GM12878 (cell line): ENCODE measurements around the gene LTK. TPM values are rescaled to one million over a fixed set of nuclear protein-coding genes. Genes with fewer than 3 reads are reported as not detected.

Source experiments
- ATAC-seq: fragments of 200-7000 bp; cut with Tn5 transposase; 3 replicates; pipeline ENCODE4 v1.9.1; 2020; ENCODE audit warnings: mild to moderate bottlenecking, moderate library complexity
- BruUV-seq: library from RNA; stranded (reverse); fragments of 400-500 nt; replicated peaks from 2 replicates; lab custom pipeline; 2021; lab: Mats Ljungman, UMichigan
- CTCF ChIA-PET: fragments of 300-600 bp; sonication (Branson Sonifier 250); formaldehyde crosslinking; extraction: SDS; loops from one replicate; lab custom pipeline; 2021; ENCODE audit warnings: inconsistent platforms; lab: Yijun Ruan, JAX
- POLR2A ChIA-PET: fragments of 350-600 bp; formaldehyde crosslinking; extraction: SDS; loops from one replicate; lab custom pipeline; 2021; ENCODE audit warnings: inconsistent platforms; lab: Charles Lee
- RAD21 ChIA-PET: fragments of 300-600 bp; sonication (Branson Sonifier 250); formaldehyde crosslinking; loops from one replicate; lab custom pipeline; 2023; ENCODE audit warnings: antibody characterized with exemption; ENCODE audit not compliant: unreplicated experiment; lab: Charles Lee
- SMC1A ChIA-PET: fragments of 300-600 bp; sonication (Branson Sonifier 250); formaldehyde crosslinking; loops from one replicate; lab custom pipeline; 2023; ENCODE audit not compliant: unreplicated experiment, uncharacterized antibody; lab: Charles Lee
- DNase-seq: peaks from one replicate; pipeline ENCODE4 v3.0.0-alpha.2; 2011; ENCODE audit warnings: low read depth, low spot score
- FAIRE-seq: peaks from 3 replicates; lab custom pipeline; 2011; peaks lifted over from hg19 to GRCh38; lab: Jason Lieb, UNC
- H2AFZ ChIP-seq: 2 replicates; pipeline ENCODE4 v1.6.0; 2011; ENCODE audit warnings: low read depth, low read length, control low read depth; ENCODE audit not compliant: control insufficient read depth
- H3K27ac ChIP-seq: 2 replicates; pipeline ENCODE4 v1.5.1; 2011; ENCODE audit warnings: control low read depth; ENCODE audit not compliant: control insufficient read depth, insufficient read depth
- H3K27me3 ChIP-seq, 2 experiments: replicated peaks in 1 of 2; 2 replicates each; pipeline versions ENCODE4 v1.6.0 to v1.6.1; 2011; ENCODE audit warnings: low read length in 1 of 2; ENCODE audit not compliant: control insufficient read depth in 2 of 2, insufficient read depth in 2 of 2
- H3K36me3 ChIP-seq, 2 experiments: 2 replicates each; pipeline ENCODE4 v1.5.1; 2011; ENCODE audit warnings: low read length in 1 of 2; ENCODE audit not compliant: control insufficient read depth in 2 of 2, insufficient read depth in 2 of 2
- H3K4me1 ChIP-seq: 2 replicates; pipeline ENCODE4 v1.6.1; 2011; ENCODE audit warnings: mild to moderate bottlenecking, low read length, moderate library complexity, mixed read lengths; ENCODE audit not compliant: control insufficient read depth, insufficient read depth
- H3K4me2 ChIP-seq: 2 replicates; pipeline ENCODE4 v1.6.0; 2011; ENCODE audit warnings: control low read depth; ENCODE audit not compliant: control insufficient read depth, insufficient read depth
- H3K4me3 ChIP-seq: fragments of 200-600 bp; sonication (generic); 2 replicates; pipeline ENCODE4 v1.5.1; 2016
- H3K79me2 ChIP-seq: 2 replicates; pipeline ENCODE4 v1.6.0; 2011; ENCODE audit warnings: low read length; ENCODE audit not compliant: control insufficient read depth, insufficient read depth
- H3K9ac ChIP-seq: 2 replicates; pipeline ENCODE4 v1.8.0; 2011; ENCODE audit warnings: low read length, control low read depth, mixed read lengths; ENCODE audit not compliant: control insufficient read depth, insufficient read depth
- H3K9me3 ChIP-seq: replicated peaks from 3 replicates; pipeline ENCODE4 v1.5.1; 2011; ENCODE audit warnings: mild to moderate bottlenecking, low read length; ENCODE audit not compliant: control insufficient read depth, insufficient read depth
- H4K20me1 ChIP-seq: 2 replicates; pipeline ENCODE4 v1.6.0; 2011; ENCODE audit not compliant: control insufficient read depth, insufficient read depth
- BRCA1 ChIP-seq: IDR thresholded peaks from 2 replicates; pipeline ENCODE4 v1.6.1; 2011; ENCODE audit warnings: low read depth, low read length, improper control_type of control experiment
- ESRRA ChIP-seq: IDR thresholded peaks from 2 replicates; pipeline ENCODE4 v1.6.1; 2012; ENCODE audit warnings: mild to moderate bottlenecking, low read length, improper control_type of control experiment
- MEF2A ChIP-seq: IDR thresholded peaks from 2 replicates; pipeline ENCODE4 v1.6.1; 2011; ENCODE audit warnings: low read depth, mild to moderate bottlenecking, low read length, moderate library complexity; ENCODE audit not compliant: insufficient read depth
- NR2C2 ChIP-seq: IDR thresholded peaks from 2 replicates; pipeline ENCODE4 v1.6.1; 2011; ENCODE audit warnings: borderline replicate concordance, low read depth; ENCODE audit not compliant: control insufficient read depth, insufficient read length
- RBBP5 ChIP-seq: fragments of 200-600 bp; sonication (generic); conservative IDR thresholded peaks from 2 replicates; pipeline ENCODE4 v1.6.1; 2016
- SIN3A ChIP-seq: IDR thresholded peaks from 2 replicates; pipeline ENCODE4 v1.6.1; 2012; ENCODE audit warnings: low read depth, low read length, improper control_type of control experiment
- WGBS: methylation state at CpG from one replicate; pipeline ENCODE4 v1.1.6; 2016; ENCODE audit warnings: low lambda C conversion rate; ENCODE audit not compliant: insufficient replicate concordance, insufficient coverage; ENCODE audit errors: missing lambda C conversion rate; 5-methylcytosine and 5-hydroxymethylcytosine counted together
- in situ Hi-C: fragments of 300-500 bp; cut with MboI; formaldehyde crosslinking; loops from 9 replicates; pipeline ENCODE4 v1.14.3; 2018; ENCODE audit warnings: mixed read lengths
- intact Hi-C: fragments of 100-400 bp; cut with micrococcal nuclease; formaldehyde crosslinking; loops from one replicate; pipeline ENCODE4 v1.14.2; 2022; ENCODE audit not compliant: unreplicated experiment
- polyA plus RNA-seq, 11 experiments: library from polyadenylated mRNA; depleted of rRNA in 4 of 11; unstranded in 6 of 11; stranded (reverse) in 5 of 11; fragments of >200 nt; fragmentation: Nextera tagmentation in 4 of 11; fragmentation: Illumina TruSeq in 1 of 11; extraction: Ambion mirVana in 4 of 11; extraction: Trizol in 1 of 11; gene quantifications; 1 replicate in 1 of 11; 2 replicates in 10 of 11; pipeline versions ENCODE4 v1.2.1 to v1.2.3, GENCODE V29; 2011 to 2016; ENCODE audit warnings: inconsistent platforms in 2 of 11, missing spikeins in 2 of 11, low read depth in 1 of 11
- total RNA-seq, 4 experiments: library from RNA; depleted of rRNA in 3 of 4; stranded (reverse); fragments of >200 nt in 3 of 4; fragmentation: Illumina TruSeq in 1 of 4; extraction: Trizol in 1 of 4; gene quantifications; 2 replicates each; pipeline versions ENCODE4 v1.2.1 to v1.2.3, GENCODE V29; 2013 to 2021
- TF ChIP-seq, protein P1 (sequence below): IDR thresholded peaks from 2 replicates; pipeline ENCODE4 v1.6.1; 2012; ENCODE audit warnings: improper control_type of control experiment, low read depth, low read length; ENCODE audit not compliant: insufficient replicate concordance

Gene LTK
- total and polyA plus RNA-seq, 10 of the 15 experiments (the other 5 are each of a cell fraction or from before 2014, with no cell fraction given) = 0.07 to 0.80 (median 0.20) TPM; not detected in 1

DNA sequence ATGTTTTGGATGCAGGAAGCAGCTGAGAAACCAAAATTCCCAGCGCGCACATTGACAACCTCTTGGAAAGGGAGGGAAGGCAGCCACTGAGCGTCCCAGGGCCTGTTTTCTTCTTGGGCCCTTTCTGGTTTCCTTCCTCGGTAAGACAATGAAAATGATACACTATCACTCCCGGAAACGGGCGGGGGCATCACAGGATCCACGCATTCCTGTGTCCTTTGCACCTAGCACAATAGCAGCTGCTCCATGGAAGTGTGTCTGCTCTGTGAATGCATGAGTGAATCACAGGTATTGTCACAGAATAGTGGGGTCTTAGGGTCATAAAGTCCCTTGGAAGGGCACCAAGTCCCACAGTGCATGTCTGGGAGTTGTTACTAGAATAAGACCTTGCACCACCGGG lies 26.2 kb downstream of the LTK start:
- intact Hi-C loops = no loop called here
- no peaks in the 10 kb centered on the region for H3K79me2 ChIP-seq
- no peak for TF ChIP-seq RBBP5
- no peak for TF ChIP-seq SIN3A
- TF ChIP-seq, protein P1, sequence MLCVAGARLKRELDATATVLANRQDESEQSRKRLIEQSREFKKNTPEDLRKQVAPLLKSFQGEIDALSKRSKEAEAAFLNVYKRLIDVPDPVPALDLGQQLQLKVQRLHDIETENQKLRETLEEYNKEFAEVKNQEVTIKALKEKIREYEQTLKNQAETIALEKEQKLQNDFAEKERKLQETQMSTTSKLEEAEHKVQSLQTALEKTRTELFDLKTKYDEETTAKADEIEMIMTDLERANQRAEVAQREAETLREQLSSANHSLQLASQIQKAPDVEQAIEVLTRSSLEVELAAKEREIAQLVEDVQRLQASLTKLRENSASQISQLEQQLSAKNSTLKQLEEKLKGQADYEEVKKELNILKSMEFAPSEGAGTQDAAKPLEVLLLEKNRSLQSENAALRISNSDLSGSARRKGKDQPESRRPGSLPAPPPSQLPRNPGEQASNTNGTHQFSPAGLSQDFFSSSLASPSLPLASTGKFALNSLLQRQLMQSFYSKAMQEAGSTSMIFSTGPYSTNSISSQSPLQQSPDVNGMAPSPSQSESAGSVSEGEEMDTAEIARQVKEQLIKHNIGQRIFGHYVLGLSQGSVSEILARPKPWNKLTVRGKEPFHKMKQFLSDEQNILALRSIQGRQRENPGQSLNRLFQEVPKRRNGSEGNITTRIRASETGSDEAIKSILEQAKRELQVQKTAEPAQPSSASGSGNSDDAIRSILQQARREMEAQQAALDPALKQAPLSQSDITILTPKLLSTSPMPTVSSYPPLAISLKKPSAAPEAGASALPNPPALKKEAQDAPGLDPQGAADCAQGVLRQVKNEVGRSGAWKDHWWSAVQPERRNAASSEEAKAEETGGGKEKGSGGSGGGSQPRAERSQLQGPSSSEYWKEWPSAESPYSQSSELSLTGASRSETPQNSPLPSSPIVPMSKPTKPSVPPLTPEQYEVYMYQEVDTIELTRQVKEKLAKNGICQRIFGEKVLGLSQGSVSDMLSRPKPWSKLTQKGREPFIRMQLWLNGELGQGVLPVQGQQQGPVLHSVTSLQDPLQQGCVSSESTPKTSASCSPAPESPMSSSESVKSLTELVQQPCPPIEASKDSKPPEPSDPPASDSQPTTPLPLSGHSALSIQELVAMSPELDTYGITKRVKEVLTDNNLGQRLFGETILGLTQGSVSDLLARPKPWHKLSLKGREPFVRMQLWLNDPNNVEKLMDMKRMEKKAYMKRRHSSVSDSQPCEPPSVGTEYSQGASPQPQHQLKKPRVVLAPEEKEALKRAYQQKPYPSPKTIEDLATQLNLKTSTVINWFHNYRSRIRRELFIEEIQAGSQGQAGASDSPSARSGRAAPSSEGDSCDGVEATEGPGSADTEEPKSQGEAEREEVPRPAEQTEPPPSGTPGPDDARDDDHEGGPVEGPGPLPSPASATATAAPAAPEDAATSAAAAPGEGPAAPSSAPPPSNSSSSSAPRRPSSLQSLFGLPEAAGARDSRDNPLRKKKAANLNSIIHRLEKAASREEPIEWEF = no peak
- TF ChIP-seq ESRRA = no peak
- TF ChIP-seq NR2C2 = no peak
- no peak for TF ChIP-seq MEF2A
- TF ChIP-seq BRCA1 = no peak
- SMC1A ChIA-PET = no interaction called here
- no peaks in the 10 kb centered on the region for H3K9me3 ChIP-seq
- no peak overlapping the region for H3K9ac ChIP-seq
- POLR2A ChIA-PET = no interaction called here
- RAD21 ChIA-PET = no interaction called here
- FAIRE-seq = no peak
- peaks cover 26% of the 10 kb centered on the region for H3K4me1 ChIP-seq
- H3K27ac ChIP-seq = no peak overlapping the region
- no peak for ATAC-seq
- H3K4me3 ChIP-seq = no peak overlapping the region
- no peaks in the 10 kb centered on the region; a peak in 1 of 4 replicates for H3K36me3 ChIP-seq
- CTCF ChIA-PET = no interaction called here
- no peak for DNase-seq
- BruUV-seq = no TSS peak
- no peaks in the 10 kb centered on the region for H3K27me3 ChIP-seq
- H3K4me2 ChIP-seq = no peak overlapping the region
- no peak overlapping the region for H2AFZ ChIP-seq
- H4K20me1 ChIP-seq = no peaks in the 10 kb centered on the region
- in situ Hi-C loops = no loop called here
- 83% methylated on average over 9 of the region's 9 CpGs for WGBS
